GM23338 (cell line): ENCODE measurements around the gene YPEL1.

ENCODE experiments used
- CREB1 ChIP-seq: fragments of 250-450 bp; sonication (Bioruptor Pico); IDR thresholded peaks from 2 replicates; pipeline ENCODE4 v1.5.0; 2020; ENCODE audit warnings: low read depth, mild to moderate bottlenecking, moderate library complexity
- EZH2phosphoT487 ChIP-seq: fragments of 200-600 bp; sonication (generic); IDR thresholded peaks from one replicate; pipeline ENCODE4 v1.8.1; 2018; ENCODE audit warnings: antibody characterized with exemption; ENCODE audit not compliant: unreplicated experiment
- POLR2AphosphoS5 ChIP-seq: IDR thresholded peaks from 2 replicates; pipeline ENCODE4 v1.6.1; 2016; ENCODE audit warnings: antibody characterized with exemption, low read depth
- ZNF331 ChIP-seq: fragments of 250-450 bp; sonication (Bioruptor Pico); IDR thresholded peaks from 2 replicates; pipeline ENCODE4 v1.5.0; 2020; ENCODE audit warnings: low read depth, mild to moderate bottlenecking, moderate library complexity
- TF ChIP-seq, protein P1 (sequence below), 2 experiments: fragments of 200-600 bp in 1 of 2; sonication (generic) in 1 of 2; conservative IDR thresholded peaks; 2 replicates each; pipeline versions ENCODE4 v1.5.1 to v1.6.1; 2016 to 2017; ENCODE audit warnings: antibody characterized with exemption in 2 of 2, low read depth in 2 of 2, mild to moderate bottlenecking in 2 of 2, moderate library complexity in 1 of 2
- TF ChIP-seq, protein P2 (sequence below): IDR thresholded peaks from one replicate; pipeline ENCODE4 v1.6.1; 2018; ENCODE audit warnings: antibody characterized with exemption; ENCODE audit not compliant: unreplicated experiment

DNA sequence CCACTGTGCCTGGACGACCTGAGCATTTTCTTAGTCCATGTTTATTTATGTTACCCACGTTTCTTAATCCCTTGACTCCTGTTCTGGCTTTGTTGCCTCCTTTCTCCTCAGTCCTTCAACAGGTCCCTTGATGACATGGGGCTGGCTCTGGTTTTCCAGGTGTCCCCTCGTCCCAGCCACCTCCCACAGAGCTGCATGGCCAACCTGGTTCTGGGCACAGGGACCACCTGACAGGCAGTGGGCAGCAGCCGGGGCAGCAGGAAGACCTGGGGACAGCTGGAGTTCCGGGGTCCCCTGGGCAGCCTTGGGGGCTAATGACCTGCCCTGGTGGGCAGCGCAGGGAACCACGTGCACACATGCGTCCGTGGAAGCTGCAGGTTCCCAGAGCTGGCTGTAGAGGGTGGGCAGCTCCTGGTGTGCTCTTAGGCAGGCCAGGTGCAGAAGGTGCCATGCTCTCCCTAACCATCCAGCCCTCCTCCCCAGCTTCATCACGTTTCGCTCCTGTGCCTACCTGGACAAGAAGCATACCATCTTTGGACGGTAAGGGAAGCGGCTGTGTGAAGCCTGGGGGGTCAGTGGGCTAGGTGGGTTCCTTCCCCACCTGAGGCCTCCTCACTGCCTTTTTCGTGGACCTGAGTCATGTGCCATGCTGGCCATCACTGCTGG lies 42.1 kb downstream of the YPEL1 start:
- TF ChIP-seq, protein P1, sequence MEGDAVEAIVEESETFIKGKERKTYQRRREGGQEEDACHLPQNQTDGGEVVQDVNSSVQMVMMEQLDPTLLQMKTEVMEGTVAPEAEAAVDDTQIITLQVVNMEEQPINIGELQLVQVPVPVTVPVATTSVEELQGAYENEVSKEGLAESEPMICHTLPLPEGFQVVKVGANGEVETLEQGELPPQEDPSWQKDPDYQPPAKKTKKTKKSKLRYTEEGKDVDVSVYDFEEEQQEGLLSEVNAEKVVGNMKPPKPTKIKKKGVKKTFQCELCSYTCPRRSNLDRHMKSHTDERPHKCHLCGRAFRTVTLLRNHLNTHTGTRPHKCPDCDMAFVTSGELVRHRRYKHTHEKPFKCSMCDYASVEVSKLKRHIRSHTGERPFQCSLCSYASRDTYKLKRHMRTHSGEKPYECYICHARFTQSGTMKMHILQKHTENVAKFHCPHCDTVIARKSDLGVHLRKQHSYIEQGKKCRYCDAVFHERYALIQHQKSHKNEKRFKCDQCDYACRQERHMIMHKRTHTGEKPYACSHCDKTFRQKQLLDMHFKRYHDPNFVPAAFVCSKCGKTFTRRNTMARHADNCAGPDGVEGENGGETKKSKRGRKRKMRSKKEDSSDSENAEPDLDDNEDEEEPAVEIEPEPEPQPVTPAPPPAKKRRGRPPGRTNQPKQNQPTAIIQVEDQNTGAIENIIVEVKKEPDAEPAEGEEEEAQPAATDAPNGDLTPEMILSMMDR (conservative IDR thresholded peaks at IDR 0.05; ENCODE audit: low read depth in 2 of 2) = no peak
- TF ChIP-seq POLR2AphosphoS5 (no peak), ZNF331 (no peak), CREB1 (CRISPR knock-in tag) (no peak), EZH2phosphoT487 (no peak)
- TF ChIP-seq, protein P2, sequence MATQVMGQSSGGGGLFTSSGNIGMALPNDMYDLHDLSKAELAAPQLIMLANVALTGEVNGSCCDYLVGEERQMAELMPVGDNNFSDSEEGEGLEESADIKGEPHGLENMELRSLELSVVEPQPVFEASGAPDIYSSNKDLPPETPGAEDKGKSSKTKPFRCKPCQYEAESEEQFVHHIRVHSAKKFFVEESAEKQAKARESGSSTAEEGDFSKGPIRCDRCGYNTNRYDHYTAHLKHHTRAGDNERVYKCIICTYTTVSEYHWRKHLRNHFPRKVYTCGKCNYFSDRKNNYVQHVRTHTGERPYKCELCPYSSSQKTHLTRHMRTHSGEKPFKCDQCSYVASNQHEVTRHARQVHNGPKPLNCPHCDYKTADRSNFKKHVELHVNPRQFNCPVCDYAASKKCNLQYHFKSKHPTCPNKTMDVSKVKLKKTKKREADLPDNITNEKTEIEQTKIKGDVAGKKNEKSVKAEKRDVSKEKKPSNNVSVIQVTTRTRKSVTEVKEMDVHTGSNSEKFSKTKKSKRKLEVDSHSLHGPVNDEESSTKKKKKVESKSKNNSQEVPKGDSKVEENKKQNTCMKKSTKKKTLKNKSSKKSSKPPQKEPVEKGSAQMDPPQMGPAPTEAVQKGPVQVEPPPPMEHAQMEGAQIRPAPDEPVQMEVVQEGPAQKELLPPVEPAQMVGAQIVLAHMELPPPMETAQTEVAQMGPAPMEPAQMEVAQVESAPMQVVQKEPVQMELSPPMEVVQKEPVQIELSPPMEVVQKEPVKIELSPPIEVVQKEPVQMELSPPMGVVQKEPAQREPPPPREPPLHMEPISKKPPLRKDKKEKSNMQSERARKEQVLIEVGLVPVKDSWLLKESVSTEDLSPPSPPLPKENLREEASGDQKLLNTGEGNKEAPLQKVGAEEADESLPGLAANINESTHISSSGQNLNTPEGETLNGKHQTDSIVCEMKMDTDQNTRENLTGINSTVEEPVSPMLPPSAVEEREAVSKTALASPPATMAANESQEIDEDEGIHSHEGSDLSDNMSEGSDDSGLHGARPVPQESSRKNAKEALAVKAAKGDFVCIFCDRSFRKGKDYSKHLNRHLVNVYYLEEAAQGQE = no peak
